CD4-positive, alpha-beta memory T cell (primary cell): ENCODE measurements around the gene STX8. TPM values are rescaled to one million over a fixed set of nuclear protein-coding genes. Genes with fewer than 3 reads are reported as not detected.
"Not testable (repeated sequence)": the region's sequence is repeated elsewhere in the genome, so short reads cannot be mapped to it uniquely, and the experiment has no call there.

Source experiments
- CTCF ChIA-PET: fragments of 350-600 bp; sonication (Branson Sonifier 250); formaldehyde crosslinking; loops from one replicate; lab custom pipeline; 2021; ENCODE audit warnings: inconsistent platforms; ENCODE audit not compliant: partially characterized antibody; lab: Charles Lee
- POLR2A ChIA-PET: fragments of 350-600 bp; sonication (Branson Sonifier 250); formaldehyde crosslinking; loops from one replicate; lab custom pipeline; 2021; ENCODE audit not compliant: partially characterized antibody; lab: Charles Lee
- DNase-seq, 5 donors: peaks; one replicate each; pipeline versions ENCODE4 v3.0.0 to v3.0.0-alpha.2; 2020 to 2022; ENCODE audit warnings: mixed read lengths in 1 of 5
- H3K27ac ChIP-seq: one replicate; pipeline ENCODE4 v1.7.0; 2013; ENCODE audit warnings: low read depth, low read length
- H3K27me3 ChIP-seq: 2 replicates; pipeline ENCODE4 v1.7.0; 2013; ENCODE audit warnings: mild to moderate bottlenecking, low read length, moderate library complexity; ENCODE audit not compliant: insufficient read depth
- H3K36me3 ChIP-seq: 2 replicates; pipeline ENCODE4 v1.7.0; 2013; ENCODE audit warnings: mild to moderate bottlenecking, low read length, moderate library complexity; ENCODE audit not compliant: insufficient read depth
- H3K4me1 ChIP-seq: 2 replicates; pipeline ENCODE4 v1.7.0; 2013; ENCODE audit warnings: mild to moderate bottlenecking, low read length, moderate library complexity; ENCODE audit not compliant: insufficient read depth
- H3K4me3 ChIP-seq, 2 donors: one replicate each; pipeline ENCODE4 v1.7.0; 2013; ENCODE audit warnings: low read length in 2 of 2, mild to moderate bottlenecking in 1 of 2
- H3K9me3 ChIP-seq, 2 donors: one replicate each; pipeline ENCODE4 v1.7.0; 2013; ENCODE audit warnings: low read length in 2 of 2, control low read depth in 1 of 2; ENCODE audit not compliant: control insufficient read depth in 1 of 2
- H3K27ac Mint-ChIP-seq, 7 donors: one replicate each; pipeline ENCODE4 v1.8.0; 2020 to 2021; ENCODE audit warnings: mixed read lengths in 7 of 7, mild to moderate bottlenecking in 6 of 7, inconsistent platforms in 3 of 7, moderate library complexity in 3 of 7
- H3K27me3 Mint-ChIP-seq, 2 donors: one replicate each; pipeline ENCODE4 v1.8.0; 2020 to 2021; ENCODE audit warnings: mixed read lengths in 2 of 2
- H3K36me3 Mint-ChIP-seq, 2 donors: one replicate each; pipeline ENCODE4 v1.8.0; 2020 to 2021; ENCODE audit warnings: mixed read lengths in 2 of 2, inconsistent platforms in 1 of 2, mild to moderate bottlenecking in 1 of 2
- H3K4me1 Mint-ChIP-seq, 4 donors: one replicate each; pipeline ENCODE4 v1.8.0; 2020 to 2021; ENCODE audit warnings: mixed read lengths in 4 of 4, mild to moderate bottlenecking in 1 of 4
- H3K4me3 Mint-ChIP-seq, 8 donors: one replicate each; pipeline ENCODE4 v1.8.0; 2020 to 2021; ENCODE audit warnings: mixed read lengths in 8 of 8, mild to moderate bottlenecking in 7 of 8, moderate library complexity in 6 of 8, inconsistent platforms in 3 of 8
- H3K9me3 Mint-ChIP-seq, 8 donors: one replicate each; pipeline ENCODE4 v1.8.0; 2020 to 2021; ENCODE audit warnings: mixed read lengths in 8 of 8, mild to moderate bottlenecking in 5 of 8, inconsistent platforms in 3 of 8, moderate library complexity in 1 of 8
- intact Hi-C: fragments of 100-400 bp; cut with micrococcal nuclease; formaldehyde crosslinking; loops from one replicate; pipeline ENCODE4 v1.15.1; 2023
- polyA plus RNA-seq, 2 donors: library from polyadenylated mRNA; unstranded; fragments of 300-500 nt; fragmentation: Illumina TruSeq; gene quantifications; one replicate each; pipeline ENCODE4 v1.2.3, GENCODE V29; 2021
- total RNA-seq, 2 experiments: library from RNA; stranded (reverse); gene quantifications; one replicate each; pipeline ENCODE4 v1.2.3, GENCODE V29; 2021

STX8 gene
- total and polyA plus RNA-seq, 4 experiments from 2014 or later: 54.2 to 206 (median 108) TPM

- POLR2A ChIA-PET: no interaction called here
- no peaks in the 10 kb centered on the region for H3K27me3 ChIP-seq
Measured at GRCh38 chr17:9389111-9389527, 186.5 kb downstream of the STX8 start.

DNA sequence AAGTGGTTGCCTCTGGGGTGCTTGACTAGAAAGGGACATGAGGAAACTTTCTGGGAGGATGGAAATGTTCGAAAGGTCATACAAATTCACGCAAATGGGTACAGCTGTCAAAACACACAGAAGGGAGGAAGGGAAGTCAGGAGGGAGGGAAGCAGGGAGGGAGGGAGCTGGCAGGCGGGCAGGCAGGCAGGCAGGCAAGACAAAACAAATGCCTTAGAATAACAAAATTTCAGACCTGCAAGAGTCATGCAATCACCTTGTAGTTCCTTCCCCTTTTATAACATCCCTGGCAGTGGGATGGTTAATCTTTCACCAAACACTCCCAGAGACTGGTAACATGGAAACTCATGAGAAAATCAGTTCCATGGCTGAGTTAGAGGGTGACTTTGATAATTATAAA is 189.2 kb downstream of the STX8 start:
- no peak for DNase-seq
- Histone ChIP-seq H3K4me1 (peaks cover 8% of the 10 kb centered on the region), H3K27ac (no peak overlapping the region), H3K9me3 (no peaks in the 10 kb centered on the region), H3K36me3 (no peaks in the 10 kb centered on the region), H3K27me3 (no peaks in the 10 kb centered on the region), H3K4me3 (no peak overlapping the region)
- ChIA-PET CTCF (no interaction called here), POLR2A (no interaction called here)
- Mint-ChIP-seq H3K4me1 (peaks cover 1 to 15% (median 7%) of the 10 kb centered on the region in 4 donors), H3K27ac (no peak overlapping the region), H3K9me3 (peaks cover 0 to 1% (median 0%) of the 10 kb centered on the region in 8 donors), H3K4me3 (no peak overlapping the region), H3K36me3 (peaks cover 5 to 19% of the 10 kb centered on the region in 2 donors), H3K27me3 (no peaks in the 10 kb centered on the region)
- intact Hi-C loops: no loop called here

More at GRCh38 chr17:9389111-9389527, 186.5 kb downstream of the STX8 start:
- H3K27me3 Mint-ChIP-seq: no peaks in the 10 kb centered on the region
- DNase-seq: no peak
- intact Hi-C loops: no loop called here
- H3K4me3 ChIP-seq: no peak overlapping the region
- CTCF ChIA-PET: no interaction called here
- H3K27ac ChIP-seq: no peak overlapping the region
- no peaks in the 10 kb centered on the region for H3K9me3 ChIP-seq
- peak overlapping the region in 1 of 7 donors; percentile 13 for H3K27ac Mint-ChIP-seq
- peaks cover 4 to 15% (median 8%) of the 10 kb centered on the region in 4 donors for H3K4me1 Mint-ChIP-seq
- H3K9me3 Mint-ChIP-seq: peaks cover 0 to 28% (median 23%) of the 10 kb centered on the region in 8 donors
- H3K36me3 Mint-ChIP-seq: peaks cover 25 to 35% of the 10 kb centered on the region in 2 donors
- peaks cover 8% of the 10 kb centered on the region for H3K4me1 ChIP-seq
- no peaks in the 10 kb centered on the region for H3K36me3 ChIP-seq
- H3K4me3 Mint-ChIP-seq: no peak overlapping the region

GRCh38 chr17:9383826-9384225 is 191.8 kb downstream of the STX8 start:
- H3K27ac ChIP-seq: no peak overlapping the region
- Mint-ChIP-seq H3K27ac (peak overlapping the region in 1 of 7 donors; percentile 37), H3K27me3 (no peaks in the 10 kb centered on the region), H3K36me3 (peaks cover 5 to 15% of the 10 kb centered on the region in 2 donors), H3K4me1 (peaks cover 0 to 2% (median under 1%) of the 10 kb centered on the region in 4 donors), H3K9me3 (no peaks in the 10 kb centered on the region), H3K4me3 (no peak overlapping the region)
- ChIA-PET CTCF (no interaction called here), POLR2A (no interaction called here)
- no peaks in the 10 kb centered on the region for H3K36me3 ChIP-seq
- H3K4me1 ChIP-seq: no peaks in the 10 kb centered on the region
- no peaks in the 10 kb centered on the region for H3K27me3 ChIP-seq
- no peaks in the 10 kb centered on the region for H3K9me3 ChIP-seq
- intact Hi-C loops: no loop called here
- no peak overlapping the region for H3K4me3 ChIP-seq
- DNase-seq: no peak

DNA sequence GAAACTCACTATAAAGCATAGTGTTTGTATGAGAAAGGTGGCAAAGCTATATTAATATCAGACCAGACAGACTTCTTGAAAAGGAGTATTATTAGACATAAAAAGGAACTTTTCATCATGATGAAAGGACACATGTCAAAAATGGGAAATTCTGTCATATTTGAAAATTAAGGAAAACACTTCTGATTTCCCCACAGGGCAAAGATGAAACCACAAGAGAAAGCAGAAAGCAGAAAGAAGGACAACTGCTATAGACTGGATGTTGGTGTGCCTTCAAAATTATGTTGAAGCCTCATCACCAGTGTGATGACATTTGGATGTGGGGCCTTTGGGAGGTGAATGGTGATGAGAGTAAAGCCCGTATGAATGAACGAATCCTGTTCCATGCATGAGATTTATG is 193.0 kb downstream of the STX8 start:
- Histone ChIP-seq H3K27ac (no peak overlapping the region), H3K4me3 (no peak overlapping the region), H3K36me3 (no peaks in the 10 kb centered on the region), H3K4me1 (no peaks in the 10 kb centered on the region), H3K9me3 (no peaks in the 10 kb centered on the region), H3K27me3 (no peaks in the 10 kb centered on the region)
- intact Hi-C loops: no loop called here
- Mint-ChIP-seq H3K27ac (no peak overlapping the region), H3K9me3 (no peaks in the 10 kb centered on the region), H3K27me3 (no peaks in the 10 kb centered on the region), H3K36me3 (peaks cover 15 to 26% of the 10 kb centered on the region in 2 donors), H3K4me1 (peaks cover 0 to 4% (median 0%) of the 10 kb centered on the region in 4 donors), H3K4me3 (no peak overlapping the region)
- POLR2A ChIA-PET: no interaction called here
- no peak for DNase-seq
- CTCF ChIA-PET: no interaction called here

DNA sequence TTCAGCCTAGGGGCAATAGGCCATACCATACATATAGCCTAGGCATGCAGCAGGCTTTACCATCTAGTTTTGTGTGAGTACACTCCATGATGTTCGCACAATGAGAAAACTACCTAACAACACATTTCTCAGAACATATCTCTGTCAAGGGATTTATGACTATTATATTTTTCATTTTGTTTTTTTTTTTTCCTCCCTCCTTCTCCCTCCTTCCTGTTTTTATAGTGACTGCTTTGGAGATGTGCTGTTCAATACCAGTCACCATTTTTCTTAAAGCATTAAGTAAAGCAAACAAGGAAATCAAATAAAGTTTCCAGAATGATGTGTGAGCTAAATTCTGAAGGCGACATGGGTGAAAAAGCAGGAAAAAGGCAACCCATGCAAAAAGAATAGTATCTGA is 194.6 kb downstream of the STX8 start:
- peaks cover 0 to 4% (median 0%) of the 10 kb centered on the region in 4 donors for H3K4me1 Mint-ChIP-seq
- H3K4me3 Mint-ChIP-seq: no peak overlapping the region
- Histone ChIP-seq H3K27ac (no peak overlapping the region), H3K4me1 (no peaks in the 10 kb centered on the region), H3K4me3 (no peak overlapping the region), H3K27me3 (no peaks in the 10 kb centered on the region), H3K36me3 (peaks cover 3% of the 10 kb centered on the region), H3K9me3 (no peaks in the 10 kb centered on the region)
- ChIA-PET CTCF (no interaction called here), POLR2A (no interaction called here)
- peak overlapping the region in 1 of 7 donors; percentile 12 for H3K27ac Mint-ChIP-seq
- intact Hi-C loops: no loop called here
- DNase-seq: no peak
- H3K27me3 Mint-ChIP-seq: no peaks in the 10 kb centered on the region
- no peaks in the 10 kb centered on the region for H3K9me3 Mint-ChIP-seq
- peaks cover 29 to 42% of the 10 kb centered on the region in 2 donors for H3K36me3 Mint-ChIP-seq

- peaks cover 3% of the 10 kb centered on the region for H3K36me3 ChIP-seq
- Mint-ChIP-seq H3K4me1 (peaks cover 0 to 4% (median 0%) of the 10 kb centered on the region in 4 donors), H3K36me3 (peaks cover 35 to 47% of the 10 kb centered on the region in 2 donors), H3K9me3 (no peaks in the 10 kb centered on the region), H3K27ac (no peak overlapping the region), H3K27me3 (no peaks in the 10 kb centered on the region), H3K4me3 (no peak overlapping the region)
- no peak overlapping the region for H3K4me3 ChIP-seq
- no peaks in the 10 kb centered on the region for H3K9me3 ChIP-seq
- DNase-seq: no peak
- H3K27me3 ChIP-seq: no peaks in the 10 kb centered on the region
- CTCF ChIA-PET: no interaction called here
- H3K27ac ChIP-seq: no peak overlapping the region
- intact Hi-C loops: no loop called here
- no peaks in the 10 kb centered on the region for H3K4me1 ChIP-seq
- POLR2A ChIA-PET: no interaction called here
Measured at GRCh38 chr17:9380361-9380760, 195.3 kb downstream of the STX8 start.

GRCh38 chr17:9376177-9376576 is 199.4 kb downstream of the STX8 start:
- H3K4me1 ChIP-seq, intact Hi-C loops, H3K4me3 Mint-ChIP-seq, H3K4me3 ChIP-seq, DNase-seq, H3K27me3 Mint-ChIP-seq, H3K4me1 Mint-ChIP-seq, H3K27me3 ChIP-seq, H3K36me3 ChIP-seq, H3K9me3 ChIP-seq, H3K9me3 Mint-ChIP-seq, POLR2A ChIA-PET, H3K27ac ChIP-seq, CTCF ChIA-PET: not testable (repeated sequence)
- Mint-ChIP-seq H3K36me3 (peaks cover 35% of the 10 kb centered on the region in 2 donors), H3K27ac (peak overlapping the region in 1 of 7 donors; percentile 35)

- no peaks in the 10 kb centered on the region for H3K27me3 Mint-ChIP-seq
- no peaks in the 10 kb centered on the region for H3K27me3 ChIP-seq
- peaks cover 4 to 9% of the 10 kb centered on the region in 2 donors for H3K36me3 Mint-ChIP-seq
- no peaks in the 10 kb centered on the region for H3K36me3 ChIP-seq
- H3K27ac Mint-ChIP-seq: no peak overlapping the region
- H3K4me1 Mint-ChIP-seq: peaks cover 3 to 11% (median 8%) of the 10 kb centered on the region in 4 donors
- POLR2A ChIA-PET: no interaction called here
- no peaks in the 10 kb centered on the region for H3K9me3 Mint-ChIP-seq
- intact Hi-C loops: no loop called here
- CTCF ChIA-PET: no interaction called here
- no peak overlapping the region for H3K4me3 ChIP-seq
- no peak overlapping the region for H3K27ac ChIP-seq
- DNase-seq: no peak
- no peaks in the 10 kb centered on the region for H3K4me1 ChIP-seq
- no peaks in the 10 kb centered on the region for H3K9me3 ChIP-seq
- no peak overlapping the region for H3K4me3 Mint-ChIP-seq
Measured at GRCh38 chr17:9371019-9371418, 204.6 kb downstream of the STX8 start.
